Measurements from ENCODE around the gene LCN12. TPM values are rescaled to one million over a fixed set of nuclear protein-coding genes. Genes with fewer than 3 reads are reported as not detected.

Gene LCN12
- total RNA-seq, 1 donor from 2014 or later: not detected

- no peaks in the 10 kb centered on the region for H3K27me3 ChIP-seq (ENCODE audit: insufficient read depth, low read length)
- H2AFZ ChIP-seq (ENCODE audit: low read depth, low read length): no peak overlapping the region
- no peaks in the 10 kb centered on the region for H4K20me1 ChIP-seq (ENCODE audit: insufficient read depth, low read length)
- no peaks in the 10 kb centered on the region for H3K9me3 ChIP-seq (ENCODE audit: insufficient read depth, low read depth, low read length)
- no peaks in the 10 kb centered on the region for H3K36me3 Mint-ChIP-seq (ENCODE audit: low read depth, unreplicated experiment)
- peak overlapping the region; percentile 40 for H3K4me2 ChIP-seq (ENCODE audit: low read length)
- TF ChIP-seq EZH2 (IDR thresholded peaks at IDR 0.05; ENCODE audit: insufficient read depth, low read length): no peak
- TF ChIP-seq, protein P1, sequence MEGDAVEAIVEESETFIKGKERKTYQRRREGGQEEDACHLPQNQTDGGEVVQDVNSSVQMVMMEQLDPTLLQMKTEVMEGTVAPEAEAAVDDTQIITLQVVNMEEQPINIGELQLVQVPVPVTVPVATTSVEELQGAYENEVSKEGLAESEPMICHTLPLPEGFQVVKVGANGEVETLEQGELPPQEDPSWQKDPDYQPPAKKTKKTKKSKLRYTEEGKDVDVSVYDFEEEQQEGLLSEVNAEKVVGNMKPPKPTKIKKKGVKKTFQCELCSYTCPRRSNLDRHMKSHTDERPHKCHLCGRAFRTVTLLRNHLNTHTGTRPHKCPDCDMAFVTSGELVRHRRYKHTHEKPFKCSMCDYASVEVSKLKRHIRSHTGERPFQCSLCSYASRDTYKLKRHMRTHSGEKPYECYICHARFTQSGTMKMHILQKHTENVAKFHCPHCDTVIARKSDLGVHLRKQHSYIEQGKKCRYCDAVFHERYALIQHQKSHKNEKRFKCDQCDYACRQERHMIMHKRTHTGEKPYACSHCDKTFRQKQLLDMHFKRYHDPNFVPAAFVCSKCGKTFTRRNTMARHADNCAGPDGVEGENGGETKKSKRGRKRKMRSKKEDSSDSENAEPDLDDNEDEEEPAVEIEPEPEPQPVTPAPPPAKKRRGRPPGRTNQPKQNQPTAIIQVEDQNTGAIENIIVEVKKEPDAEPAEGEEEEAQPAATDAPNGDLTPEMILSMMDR (IDR thresholded peaks at IDR 0.05; ENCODE audit: insufficient read depth, low read depth, low read length): no peak
- H3K27ac ChIP-seq (ENCODE audit: low read depth, low read length): no peak overlapping the region
- no peaks in the 10 kb centered on the region for H3K36me3 ChIP-seq (ENCODE audit: insufficient read depth, low read length)
- H3K4me1 Mint-ChIP-seq (ENCODE audit: low read depth, unreplicated experiment): peaks cover 11% of the 10 kb centered on the region
- peak overlapping the region; percentile 58 for H3K27ac Mint-ChIP-seq (ENCODE audit: unreplicated experiment)
- no peak overlapping the region for H3K4me3 Mint-ChIP-seq (ENCODE audit: unreplicated experiment)
- H3K27me3 Mint-ChIP-seq (ENCODE audit: low read depth, unreplicated experiment): no peaks in the 10 kb centered on the region
- no peak overlapping the region for H3K4me3 ChIP-seq (ENCODE audit: insufficient read depth, low read depth, low read length)
- H3K79me2 ChIP-seq (ENCODE audit: insufficient read depth, low read length): no peaks in the 10 kb centered on the region
- H3K4me1 ChIP-seq (ENCODE audit: insufficient read depth, low read length): peaks cover 34% of the 10 kb centered on the region
- FAIRE-seq (no peak), DNase-seq (ENCODE audit: low read depth) (peak; percentile 55)
- no peak overlapping the region for H3K9ac ChIP-seq (ENCODE audit: low read length)
- H3K9me3 Mint-ChIP-seq (ENCODE audit: unreplicated experiment): no peaks in the 10 kb centered on the region
These were observed 48.3 kb downstream of the LCN12 start for GRCh38 chr9:137000177-137000930.

- H3K79me2 ChIP-seq (ENCODE audit: insufficient read depth, low read length): no peaks in the 10 kb centered on the region
- no peaks in the 10 kb centered on the region for H3K27me3 ChIP-seq (ENCODE audit: insufficient read depth, low read length)
- H3K4me3 Mint-ChIP-seq (ENCODE audit: unreplicated experiment): no peak overlapping the region
- no peak overlapping the region for H3K9ac ChIP-seq (ENCODE audit: low read length)
- no peaks in the 10 kb centered on the region for H3K36me3 Mint-ChIP-seq (ENCODE audit: low read depth, unreplicated experiment)
- TF ChIP-seq, protein P1 (IDR thresholded peaks at IDR 0.05; ENCODE audit: insufficient read depth, low read depth, low read length): no peak
- no peak for TF ChIP-seq EZH2 (IDR thresholded peaks at IDR 0.05; ENCODE audit: insufficient read depth, low read length)
- H3K4me1 ChIP-seq (ENCODE audit: insufficient read depth, low read length): peaks cover 21% of the 10 kb centered on the region
- no peak overlapping the region for H3K27ac ChIP-seq (ENCODE audit: low read depth, low read length)
- no peak overlapping the region for H2AFZ ChIP-seq (ENCODE audit: low read depth, low read length)
- DNase-seq (ENCODE audit: low read depth): no peak
- no peak overlapping the region for H3K4me3 ChIP-seq (ENCODE audit: insufficient read depth, low read depth, low read length)
- no peak for FAIRE-seq
- no peaks in the 10 kb centered on the region for H3K36me3 ChIP-seq (ENCODE audit: insufficient read depth, low read length)
- H4K20me1 ChIP-seq (ENCODE audit: insufficient read depth, low read length): no peaks in the 10 kb centered on the region
- H3K9me3 ChIP-seq (ENCODE audit: insufficient read depth, low read depth, low read length): no peaks in the 10 kb centered on the region
- peaks cover 11% of the 10 kb centered on the region for H3K4me1 Mint-ChIP-seq (ENCODE audit: low read depth, unreplicated experiment)
- H3K4me2 ChIP-seq (ENCODE audit: low read length): no peak overlapping the region
- H3K9me3 Mint-ChIP-seq (ENCODE audit: unreplicated experiment): no peaks in the 10 kb centered on the region
- no peak overlapping the region for H3K27ac Mint-ChIP-seq (ENCODE audit: unreplicated experiment)
- H3K27me3 Mint-ChIP-seq (ENCODE audit: low read depth, unreplicated experiment): no peaks in the 10 kb centered on the region
These were observed 50.0 kb downstream of the LCN12 start for GRCh38 chr9:137001857-137002645.

Measured in astrocyte (in vitro differentiated cells and primary cell).